CD4-positive, alpha-beta T cell treated with Interleukin-4 for 4 hours (primary cell): Measurements from ENCODE around the gene MIGA2.
"Not testable (repeated sequence)": the region's sequence is repeated elsewhere in the genome, so short reads cannot be mapped to it uniquely, and the experiment has no call there.

Experiments
- DNase-seq: peaks from one replicate; pipeline ENCODE4 v3.0.0-alpha.2; 2020

Gene MIGA2

GRCh38 chr9:129036241-129036922 lies at the start of gene MIGA2:
TSS of gene MIGA2 (plus strand) at chr9:129036626. CDS start at chr9:129040595, 3,969 bp downstream.
- DNase-seq = peak; percentile 98

GRCh38 chr9:128986671-128987070 lies 49.8 kb upstream of the MIGA2 start:
- no peak for DNase-seq

GRCh38 chr9:128987805-128988204 lies 48.6 kb upstream of the MIGA2 start:
- no peak for DNase-seq

GRCh38 chr9:128992995-128993394 lies 43.4 kb upstream of the MIGA2 start:
- no peak for DNase-seq

GRCh38 chr9:128995791-128996190 lies 40.6 kb upstream of the MIGA2 start:
- no peak for DNase-seq

- no peak for DNase-seq
Observed at GRCh38 chr9:128998462-128998861, 38.0 kb upstream of the MIGA2 start.

- no peak for DNase-seq
Observed at GRCh38 chr9:128999581-129000206, 36.7 kb upstream of the MIGA2 start.

GRCh38 chr9:129001504-129002325 lies 34.7 kb upstream of the MIGA2 start:
- no peak for DNase-seq

- no peak for DNase-seq
Observed at GRCh38 chr9:129002992-129003391, 33.4 kb upstream of the MIGA2 start.

- not testable (repeated sequence) for DNase-seq
Observed at GRCh38 chr9:129004173-129004572, 32.3 kb upstream of the MIGA2 start.

- DNase-seq = no peak
Observed at GRCh38 chr9:129005336-129005997, 31.0 kb upstream of the MIGA2 start.

GRCh38 chr9:129006328-129007034 lies 29.9 kb upstream of the MIGA2 start:
- peak; percentile 48 for DNase-seq

- no peak for DNase-seq
Observed at GRCh38 chr9:129007035-129007765, 29.2 kb upstream of the MIGA2 start.

GRCh38 chr9:129007766-129008468 lies 28.5 kb upstream of the MIGA2 start:
- DNase-seq = no peak

- DNase-seq = no peak
Observed at GRCh38 chr9:129008469-129008965, 27.9 kb upstream of the MIGA2 start.

GRCh38 chr9:129008986-129009583 lies 27.3 kb upstream of the MIGA2 start:
- no peak for DNase-seq

- DNase-seq = no peak
Observed at GRCh38 chr9:129009584-129010141, 26.8 kb upstream of the MIGA2 start.

GRCh38 chr9:129010267-129010975 lies 26.0 kb upstream of the MIGA2 start:
- no peak for DNase-seq

- DNase-seq = no peak
Observed at GRCh38 chr9:129011170-129011569, 25.3 kb upstream of the MIGA2 start.
